ENCODE data around the gene RGL3. TPM values are rescaled to one million over a fixed set of nuclear protein-coding genes. Genes with fewer than 3 reads are reported as not detected.

The RGL3 gene
- total and polyA plus RNA-seq, 12 donors = 1.2 to 37.5 (median 3.5) TPM

GRCh38 chr19:11418094-11418548 is 993 bp downstream of the RGL3 start:
- Histone ChIP-seq H3K4me1 (peaks cover 12 to 48% (median 33%) of the 10 kb centered on the region in 9 donors), H3K27ac (peak overlapping the region in 4 of 10 donors; percentile 40 to 82 (median 66)), H3K9me3 (no peaks in the 10 kb centered on the region), H3K36me3 (no peaks in the 10 kb centered on the region), H3K4me3 (peak overlapping the region; percentile 37 to 60 (median 50)), H3K27me3 (peaks cover 6 to 72% (median 64%) of the 10 kb centered on the region in 7 donors)
- 1 to 5% methylated on average over 15 to 16 of the region's 16 CpGs for WGBS, 2 donors
- ATAC-seq (no peak), DNase-seq (no peak)
- intact Hi-C loops (cut with DNase I) = no loop called here
- TF ChIP-seq CTCF (IDR thresholded peaks at IDR 0.05) = no peak

GRCh38 chr19:11416346-11417052 is 2.6 kb downstream of the RGL3 start:
- H3K36me3 ChIP-seq = no peaks in the 10 kb centered on the region
- H3K27me3 ChIP-seq = peaks cover 6 to 56% (median 51%) of the 10 kb centered on the region in 7 donors
- peaks cover 2 to 32% (median 23%) of the 10 kb centered on the region in 9 donors for H3K4me1 ChIP-seq
- intact Hi-C loops (cut with DNase I) = no loop called here
- no peak overlapping the region for H3K4me3 ChIP-seq
- ATAC-seq = no peak
- WGBS, 2 donors = 91% methylated on average over 17 of the region's 17 CpGs
- no peaks in the 10 kb centered on the region for H3K9me3 ChIP-seq
- no peak overlapping the region for H3K27ac ChIP-seq
- DNase-seq = no peak
- no peak for TF ChIP-seq CTCF (IDR thresholded peaks at IDR 0.05)

GRCh38 chr19:11414544-11414943 is 4.6 kb downstream of the RGL3 start:
- no peak for TF ChIP-seq CTCF (IDR thresholded peaks at IDR 0.05)
- H3K36me3 ChIP-seq = no peaks in the 10 kb centered on the region
- WGBS, 2 donors = 90 to 91% methylated on average over 2 of the region's 2 CpGs
- ATAC-seq = no peak
- no peak overlapping the region for H3K27ac ChIP-seq
- peaks cover 6 to 45% (median 34%) of the 10 kb centered on the region in 7 donors for H3K27me3 ChIP-seq
- peaks cover 0 to 12% (median 10%) of the 10 kb centered on the region in 9 donors for H3K4me1 ChIP-seq
- intact Hi-C loops (cut with DNase I) = no loop called here
- no peaks in the 10 kb centered on the region for H3K9me3 ChIP-seq
- no peak for DNase-seq
- no peak overlapping the region for H3K4me3 ChIP-seq

- WGBS, 2 donors = 74 to 77% methylated on average over 8 of the region's 8 CpGs
- H3K4me1 ChIP-seq = peaks cover 0 to 13% (median 4%) of the 10 kb centered on the region in 9 donors
- peaks cover 0 to 26% (median 17%) of the 10 kb centered on the region in 7 donors for H3K27me3 ChIP-seq
- H3K27ac ChIP-seq = no peak overlapping the region
- intact Hi-C loops (cut with DNase I) = no loop called here
- H3K36me3 ChIP-seq = no peaks in the 10 kb centered on the region
- H3K9me3 ChIP-seq = no peaks in the 10 kb centered on the region
- DNase-seq (no peak), ATAC-seq (no peak)
- no peak overlapping the region for H3K4me3 ChIP-seq
- no peak for TF ChIP-seq CTCF (IDR thresholded peaks at IDR 0.05)
These were observed 8.4 kb downstream of the RGL3 start for GRCh38 chr19:11410682-11411081.

All from heart right ventricle (tissue), 16 donors.